DND-41 (cell line): ENCODE measurements around the gene PLOD2.

Experiments
- EZH2 ChIP-seq: IDR thresholded peaks from 3 replicates; pipeline ENCODE4 v1.6.1; 2012; ENCODE audit warnings: borderline replicate concordance, low read depth, mild to moderate bottlenecking, moderate library complexity, low read length, inconsistent platforms; ENCODE audit not compliant: severe bottlenecking
- TF ChIP-seq, protein P1 (sequence below): IDR thresholded peaks from 2 replicates; pipeline ENCODE4 v1.5.1; 2012; ENCODE audit warnings: borderline replicate concordance, low read length, moderate library complexity, mild to moderate bottlenecking; ENCODE audit not compliant: poor library complexity, severe bottlenecking; ENCODE audit errors: extremely low read depth

DNA sequence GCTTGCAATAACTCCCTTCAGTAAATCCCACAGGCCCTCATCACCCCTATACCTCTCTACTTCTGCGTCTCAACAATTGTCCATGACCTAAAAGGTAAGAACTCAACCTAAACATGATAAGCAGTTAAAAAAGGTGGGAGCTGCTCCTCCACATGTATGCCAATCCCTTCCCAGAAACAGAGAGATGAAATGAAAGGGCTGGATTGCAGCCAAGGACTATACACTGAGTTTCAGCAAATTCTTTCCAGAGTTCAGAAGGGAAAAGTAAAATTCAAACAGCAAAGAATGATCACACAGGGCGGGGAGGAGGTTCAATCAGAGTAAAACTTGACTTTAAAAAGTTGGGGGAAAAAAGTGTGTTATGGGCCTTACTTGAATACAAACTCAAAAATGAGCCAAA is 27.5 kb downstream of the PLOD2 start:
- TF ChIP-seq, protein P1, sequence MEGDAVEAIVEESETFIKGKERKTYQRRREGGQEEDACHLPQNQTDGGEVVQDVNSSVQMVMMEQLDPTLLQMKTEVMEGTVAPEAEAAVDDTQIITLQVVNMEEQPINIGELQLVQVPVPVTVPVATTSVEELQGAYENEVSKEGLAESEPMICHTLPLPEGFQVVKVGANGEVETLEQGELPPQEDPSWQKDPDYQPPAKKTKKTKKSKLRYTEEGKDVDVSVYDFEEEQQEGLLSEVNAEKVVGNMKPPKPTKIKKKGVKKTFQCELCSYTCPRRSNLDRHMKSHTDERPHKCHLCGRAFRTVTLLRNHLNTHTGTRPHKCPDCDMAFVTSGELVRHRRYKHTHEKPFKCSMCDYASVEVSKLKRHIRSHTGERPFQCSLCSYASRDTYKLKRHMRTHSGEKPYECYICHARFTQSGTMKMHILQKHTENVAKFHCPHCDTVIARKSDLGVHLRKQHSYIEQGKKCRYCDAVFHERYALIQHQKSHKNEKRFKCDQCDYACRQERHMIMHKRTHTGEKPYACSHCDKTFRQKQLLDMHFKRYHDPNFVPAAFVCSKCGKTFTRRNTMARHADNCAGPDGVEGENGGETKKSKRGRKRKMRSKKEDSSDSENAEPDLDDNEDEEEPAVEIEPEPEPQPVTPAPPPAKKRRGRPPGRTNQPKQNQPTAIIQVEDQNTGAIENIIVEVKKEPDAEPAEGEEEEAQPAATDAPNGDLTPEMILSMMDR, result no peak
- no peak for TF ChIP-seq EZH2
